ENCODE measurements around the gene CUL9. TPM values are rescaled to one million over a fixed set of nuclear protein-coding genes. Genes with fewer than 3 reads are reported as not detected.

Gene CUL9
- total RNA-seq, 1 experiment from 2014 or later: 15.2 TPM

DNA sequence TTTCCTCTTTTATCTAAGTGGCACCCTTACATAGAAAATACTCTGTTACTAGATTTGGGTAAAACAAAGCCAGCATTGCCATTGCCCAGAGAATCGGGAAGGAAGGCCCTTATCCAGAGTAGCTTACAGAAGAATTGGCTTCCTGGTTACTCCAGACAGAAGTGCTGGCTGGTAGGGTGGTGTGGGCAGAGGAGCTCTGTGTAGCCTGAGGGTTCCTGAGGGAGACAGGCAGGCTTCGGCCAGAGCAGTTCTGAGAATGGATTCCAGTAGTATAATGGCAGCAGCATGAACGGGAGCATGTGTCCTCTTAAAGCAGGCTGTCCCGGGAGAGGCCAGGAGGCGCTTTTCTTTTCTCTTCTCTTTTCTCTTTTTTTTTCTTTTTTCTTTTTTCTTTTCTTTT is 11.9 kb downstream of the CUL9 start:
- Histone ChIP-seq H3K14ac (ENCODE audit: insufficient read depth, low read length) (no peak overlapping the region), H2BK20ac (ENCODE audit: low read depth, low read length, poor library complexity, severe bottlenecking) (no peak overlapping the region), H2AFZ (ENCODE audit: low read length) (no peak overlapping the region), H4K8ac (replicated peaks; ENCODE audit: insufficient read length, low read depth, low read length) (no peak overlapping the region), H2BK120ac (ENCODE audit: low read depth, low read length, poor library complexity, severe bottlenecking) (no peak overlapping the region), H3K4me2 (ENCODE audit: insufficient read depth, insufficient read length, low read length) (no peak overlapping the region), H4K20me1 (ENCODE audit: control insufficient read depth, insufficient read depth, insufficient read length) (no peaks in the 10 kb centered on the region), H2AK5ac (ENCODE audit: insufficient read length, low read length) (no peak overlapping the region), H3K27me3 (ENCODE audit: insufficient read depth, low read length) (no peaks in the 10 kb centered on the region), H3K4ac (ENCODE audit: low read depth, low read length) (no peak overlapping the region), H3K23ac (ENCODE audit: insufficient read length, low read depth, low read length) (no peak overlapping the region), H3K9ac (ENCODE audit: extremely low read depth, insufficient read length, low read length) (no peak overlapping the region), H3K56ac (ENCODE audit: insufficient read length, low read depth, low read length) (no peak overlapping the region), H3K79me1 (ENCODE audit: insufficient read depth, low read depth, low read length, poor library complexity, severe bottlenecking) (no peaks in the 10 kb centered on the region), H3K27ac (ENCODE audit: insufficient read length, low read depth, low read length) (no peak overlapping the region), H3K23me2 (ENCODE audit: insufficient read length, low read depth, low read length, poor library complexity, severe bottlenecking) (no peaks in the 10 kb centered on the region), H3T11ph (ENCODE audit: low read length) (no peak overlapping the region), H3K79me2 (ENCODE audit: insufficient read depth, low read length) (no peaks in the 10 kb centered on the region), H4K5ac (ENCODE audit: insufficient read length, low read depth, low read length) (no peak overlapping the region), H2BK5ac (ENCODE audit: insufficient read length, low read length) (no peak overlapping the region), H4K91ac (ENCODE audit: insufficient read length, low read depth, low read length) (no peak overlapping the region), H3K18ac (ENCODE audit: insufficient read length, low read depth, low read length) (no peak overlapping the region), H2BK12ac (ENCODE audit: insufficient read length, low read depth, low read length) (no peak overlapping the region), H3K4me1 (ENCODE audit: insufficient read depth, low read length) (no peaks in the 10 kb centered on the region), H3K9me3 (ENCODE audit: control insufficient read depth, low read depth, low read length) (no peaks in the 10 kb centered on the region), H2BK15ac (ENCODE audit: low read depth, low read length) (no peak overlapping the region)
- H3K36me3 Mint-ChIP-seq (ENCODE audit: insufficient read depth in 1 of 3, low read depth in 3 of 3): peaks cover 1 to 19% (median 4%) of the 10 kb centered on the region in 3 experiments; a peak in 5 of 7 replicates
- no peaks in the 10 kb centered on the region for H3K27me3 Mint-ChIP-seq (ENCODE audit: low read depth)
- H3K4me1 Mint-ChIP-seq: no peaks in the 10 kb centered on the region
- TF ChIP-seq, protein P1, sequence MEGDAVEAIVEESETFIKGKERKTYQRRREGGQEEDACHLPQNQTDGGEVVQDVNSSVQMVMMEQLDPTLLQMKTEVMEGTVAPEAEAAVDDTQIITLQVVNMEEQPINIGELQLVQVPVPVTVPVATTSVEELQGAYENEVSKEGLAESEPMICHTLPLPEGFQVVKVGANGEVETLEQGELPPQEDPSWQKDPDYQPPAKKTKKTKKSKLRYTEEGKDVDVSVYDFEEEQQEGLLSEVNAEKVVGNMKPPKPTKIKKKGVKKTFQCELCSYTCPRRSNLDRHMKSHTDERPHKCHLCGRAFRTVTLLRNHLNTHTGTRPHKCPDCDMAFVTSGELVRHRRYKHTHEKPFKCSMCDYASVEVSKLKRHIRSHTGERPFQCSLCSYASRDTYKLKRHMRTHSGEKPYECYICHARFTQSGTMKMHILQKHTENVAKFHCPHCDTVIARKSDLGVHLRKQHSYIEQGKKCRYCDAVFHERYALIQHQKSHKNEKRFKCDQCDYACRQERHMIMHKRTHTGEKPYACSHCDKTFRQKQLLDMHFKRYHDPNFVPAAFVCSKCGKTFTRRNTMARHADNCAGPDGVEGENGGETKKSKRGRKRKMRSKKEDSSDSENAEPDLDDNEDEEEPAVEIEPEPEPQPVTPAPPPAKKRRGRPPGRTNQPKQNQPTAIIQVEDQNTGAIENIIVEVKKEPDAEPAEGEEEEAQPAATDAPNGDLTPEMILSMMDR (conservative IDR thresholded peaks at IDR 0.05): no peak
- no peak for DNase-seq
- no peak overlapping the region for H3K4me3 Mint-ChIP-seq
- no peaks in the 10 kb centered on the region for H3K9me3 Mint-ChIP-seq
- H3K27ac Mint-ChIP-seq: no peak overlapping the region; a peak in 3 of 7 replicates
- WGBS (ENCODE audit: extremely low coverage, insufficient read length, low lambda C conversion rate): no CpG with 5 or more reads among the region's 5 CpGs
